Neuron (in vitro differentiated cells): ENCODE measurements around the gene MAG.

Source experiments
- H2AFZ ChIP-seq: one replicate; pipeline ENCODE4 v1.6.1; 2013; ENCODE audit warnings: low read depth, mild to moderate bottlenecking, inconsistent platforms, low read length, moderate library complexity
- H3K27me3 ChIP-seq: one replicate; pipeline ENCODE4 v1.6.1; 2013; ENCODE audit warnings: low read length; ENCODE audit not compliant: insufficient read depth
- H3K36me3 ChIP-seq: one replicate; pipeline ENCODE4 v1.6.1; 2013; ENCODE audit warnings: low read length; ENCODE audit not compliant: insufficient read depth
- H3K4me1 ChIP-seq: one replicate; pipeline ENCODE4 v1.6.1; 2013; ENCODE audit warnings: low read length; ENCODE audit not compliant: insufficient read depth
- H3K4me3 ChIP-seq: 2 replicates; pipeline ENCODE4 v1.5.1; 2013; ENCODE audit warnings: mild to moderate bottlenecking, low read length, moderate library complexity
- H3K9me3 ChIP-seq: one replicate; pipeline ENCODE4 v1.6.1; 2013; ENCODE audit warnings: low read length

MAG gene

GRCh38 chr19:35331551-35332214 is 39.7 kb downstream of the MAG start:
- H3K4me1 ChIP-seq = no peaks in the 10 kb centered on the region
- no peaks in the 10 kb centered on the region for H3K36me3 ChIP-seq
- no peak overlapping the region for H2AFZ ChIP-seq
- peaks cover 3% of the 10 kb centered on the region for H3K27me3 ChIP-seq
- no peak overlapping the region for H3K4me3 ChIP-seq
- H3K9me3 ChIP-seq = no peaks in the 10 kb centered on the region

- Histone ChIP-seq H3K4me3 (no peak overlapping the region), H3K36me3 (no peaks in the 10 kb centered on the region), H3K27me3 (peaks cover 3% of the 10 kb centered on the region), H2AFZ (no peak overlapping the region), H3K4me1 (no peaks in the 10 kb centered on the region), H3K9me3 (no peaks in the 10 kb centered on the region)
These were observed 40.9 kb downstream of the MAG start for GRCh38 chr19:35332817-35333216.

DNA sequence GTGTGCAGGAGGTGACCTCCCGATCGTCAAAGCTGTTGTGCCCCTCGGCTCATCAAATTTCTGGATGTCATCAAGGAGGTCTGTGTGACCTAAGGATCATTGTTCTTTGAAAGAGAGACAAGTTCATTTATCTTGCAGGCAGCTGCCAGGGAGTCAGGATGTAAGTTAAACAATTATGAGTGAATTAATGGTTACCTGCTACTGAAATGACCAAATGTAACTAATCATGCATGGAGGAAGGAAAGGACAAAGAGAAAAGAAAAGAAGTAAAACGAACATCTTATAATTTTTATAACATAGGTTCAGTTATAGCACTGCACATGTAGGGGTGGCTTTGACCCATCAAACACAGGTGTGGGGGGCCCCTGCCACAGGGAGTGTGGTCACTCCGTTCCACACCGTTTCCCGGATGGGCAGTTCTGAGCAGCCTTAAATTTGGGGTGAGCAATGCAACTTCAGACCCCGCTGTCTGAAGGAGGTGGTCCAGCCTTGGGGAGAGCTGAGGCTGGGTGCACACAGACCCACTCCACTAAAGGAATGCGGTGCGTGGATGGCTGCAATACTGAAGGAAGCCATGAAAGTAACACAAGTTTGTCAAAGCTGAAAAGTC is 42.3 kb downstream of the MAG start:
- no peak overlapping the region for H2AFZ ChIP-seq
- H3K9me3 ChIP-seq = no peaks in the 10 kb centered on the region
- peaks cover 3% of the 10 kb centered on the region for H3K27me3 ChIP-seq
- H3K4me1 ChIP-seq = no peaks in the 10 kb centered on the region
- no peaks in the 10 kb centered on the region for H3K36me3 ChIP-seq
- no peak overlapping the region for H3K4me3 ChIP-seq

DNA sequence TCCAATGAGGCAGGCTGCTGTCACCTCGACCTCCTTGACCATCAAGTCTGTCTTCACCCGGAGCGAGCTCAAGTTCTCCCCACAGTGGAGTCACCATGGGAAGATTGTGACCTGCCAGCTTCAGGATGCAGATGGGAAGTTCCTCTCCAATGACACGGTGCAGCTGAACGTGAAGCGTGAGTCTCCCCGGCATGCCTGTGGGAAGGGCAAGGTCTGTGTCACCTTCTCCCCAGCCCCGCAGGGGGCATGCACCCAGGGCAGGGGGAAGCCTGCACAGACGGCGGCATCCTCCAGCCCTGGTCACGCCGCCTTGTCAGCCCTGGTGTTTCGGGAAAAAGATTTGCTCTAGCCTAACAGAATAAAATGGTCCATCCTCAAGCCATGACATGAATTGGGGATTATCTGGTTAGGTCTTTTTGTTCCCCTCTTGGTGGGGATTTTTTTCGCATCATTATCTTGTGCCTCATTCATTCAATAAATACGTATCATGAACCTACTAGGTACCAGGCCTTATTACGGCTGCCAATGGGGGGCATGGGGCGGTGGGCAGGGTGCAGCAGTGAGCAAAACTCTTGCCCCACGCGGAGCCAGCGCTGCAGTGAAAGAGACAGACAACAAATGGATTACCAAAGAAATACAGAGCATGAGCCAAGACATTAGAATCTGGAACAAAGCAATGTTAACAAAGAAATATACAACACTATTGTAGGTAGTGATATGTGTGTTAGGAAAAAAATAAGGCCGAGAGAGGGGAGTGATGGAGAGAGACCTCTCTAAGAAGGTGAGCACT is 44.4 kb downstream of the MAG start:
- H3K36me3 ChIP-seq = no peaks in the 10 kb centered on the region
- no peak overlapping the region for H3K4me3 ChIP-seq
- no peaks in the 10 kb centered on the region for H3K4me1 ChIP-seq
- H2AFZ ChIP-seq = no peak overlapping the region
- H3K27me3 ChIP-seq = no peaks in the 10 kb centered on the region
- H3K9me3 ChIP-seq = no peaks in the 10 kb centered on the region

GRCh38 chr19:35337097-35337983 is 45.4 kb downstream of the MAG start:
- Histone ChIP-seq H3K9me3 (no peaks in the 10 kb centered on the region), H3K27me3 (no peaks in the 10 kb centered on the region), H3K4me1 (no peaks in the 10 kb centered on the region), H3K36me3 (no peaks in the 10 kb centered on the region), H2AFZ (no peak overlapping the region), H3K4me3 (no peak overlapping the region)

DNA sequence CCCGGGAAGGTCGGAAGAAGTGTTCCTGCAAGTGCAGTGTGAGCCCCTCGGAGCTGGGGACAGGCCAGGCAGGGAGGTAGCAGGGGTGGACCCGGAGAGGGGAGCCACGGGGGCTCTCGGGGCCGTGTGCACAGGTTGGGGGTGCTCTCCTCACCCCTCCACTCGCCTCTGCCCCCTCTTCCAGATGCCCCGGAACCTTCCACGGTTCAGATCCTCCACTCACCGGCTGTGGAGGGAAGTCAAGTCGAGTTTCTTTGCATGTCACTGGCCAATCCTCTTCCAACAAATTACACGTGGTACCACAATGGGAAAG is 46.0 kb downstream of the MAG start:
- Histone ChIP-seq H2AFZ (no peak overlapping the region), H3K36me3 (no peaks in the 10 kb centered on the region), H3K4me3 (no peak overlapping the region), H3K4me1 (no peaks in the 10 kb centered on the region), H3K27me3 (no peaks in the 10 kb centered on the region), H3K9me3 (no peaks in the 10 kb centered on the region)

DNA sequence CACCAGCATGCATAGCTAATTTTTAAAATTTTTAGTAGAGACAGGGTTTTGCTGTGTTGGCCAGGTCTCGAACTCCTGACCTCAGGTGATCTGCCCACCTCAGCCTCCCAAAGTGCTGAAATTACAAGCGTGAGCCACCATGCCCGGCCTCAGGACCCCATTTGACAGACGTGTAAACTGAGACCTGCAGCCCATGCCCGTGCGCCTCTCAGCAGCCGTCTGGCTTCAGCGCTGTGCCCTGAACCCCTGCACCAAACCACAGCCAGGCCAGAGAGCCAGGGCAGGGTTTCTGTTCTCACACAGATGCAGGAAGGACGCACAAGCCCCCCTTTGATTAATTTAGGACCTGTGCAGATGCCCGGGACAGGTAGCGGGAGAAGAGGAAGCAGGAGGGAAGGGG is 48.5 kb downstream of the MAG start:
- no peak overlapping the region for H2AFZ ChIP-seq
- H3K4me1 ChIP-seq = no peaks in the 10 kb centered on the region

DNA sequence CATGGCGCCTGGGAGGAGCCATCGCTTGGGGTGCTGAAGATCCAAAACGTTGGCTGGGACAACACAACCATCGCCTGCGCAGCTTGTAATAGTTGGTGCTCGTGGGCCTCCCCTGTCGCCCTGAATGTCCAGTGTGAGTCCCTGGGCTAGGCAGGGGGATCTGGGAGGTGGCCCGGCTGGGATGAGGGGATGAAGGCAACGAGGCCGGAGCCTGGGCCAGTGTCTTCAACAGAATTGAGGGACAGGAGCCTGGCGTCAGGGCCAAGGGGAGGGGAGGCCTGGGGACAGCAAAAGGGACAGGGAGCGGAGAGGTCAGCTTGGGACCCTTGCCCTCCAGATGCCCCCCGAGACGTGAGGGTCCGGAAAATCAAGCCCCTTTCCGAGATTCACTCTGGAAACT is 49.0 kb downstream of the MAG start:
- H3K9me3 ChIP-seq = no peaks in the 10 kb centered on the region
- no peak overlapping the region for H3K4me3 ChIP-seq
- H2AFZ ChIP-seq = no peak overlapping the region
- no peaks in the 10 kb centered on the region for H3K36me3 ChIP-seq
- H3K4me1 ChIP-seq = no peaks in the 10 kb centered on the region
- H3K27me3 ChIP-seq = peaks cover 10% of the 10 kb centered on the region

More for the DNA sequence above, 48.5 kb downstream of the MAG start:
- no peaks in the 10 kb centered on the region for H3K9me3 ChIP-seq
- H3K36me3 ChIP-seq = no peaks in the 10 kb centered on the region
- H3K4me3 ChIP-seq = no peak overlapping the region
- peaks cover 4% of the 10 kb centered on the region for H3K27me3 ChIP-seq

DNA sequence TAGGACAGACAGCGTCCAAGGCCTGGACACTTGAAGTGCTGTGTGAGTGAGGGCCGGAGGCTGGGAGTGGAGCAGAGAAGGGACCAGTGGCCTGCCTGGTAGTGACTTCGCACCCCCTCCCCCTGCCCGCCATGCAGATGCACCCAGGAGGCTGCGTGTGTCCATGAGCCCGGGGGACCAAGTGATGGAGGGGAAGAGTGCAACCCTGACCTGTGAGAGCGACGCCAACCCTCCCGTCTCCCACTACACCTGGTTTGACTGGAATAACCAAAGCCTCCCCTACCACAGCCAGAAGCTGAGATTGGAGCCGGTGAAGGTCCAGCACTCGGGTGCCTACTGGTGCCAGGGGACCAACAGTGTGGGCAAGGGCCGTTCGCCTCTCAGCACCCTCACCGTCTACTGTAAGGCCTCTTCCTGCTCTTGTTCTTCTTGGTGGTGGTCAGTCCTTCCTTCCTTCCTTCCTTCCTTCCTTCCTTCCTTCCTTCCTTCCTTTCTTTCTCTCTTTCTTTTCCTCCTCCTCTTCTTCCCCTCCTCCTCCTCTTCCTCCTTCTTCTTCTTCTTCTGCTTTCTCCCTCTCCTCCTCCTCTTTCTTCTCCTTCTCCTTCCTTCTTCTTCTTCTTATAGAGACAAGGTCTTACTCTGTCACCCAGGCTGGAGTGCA is 49.7 kb downstream of the MAG start:
- Histone ChIP-seq H3K4me1 (no peaks in the 10 kb centered on the region), H3K9me3 (no peaks in the 10 kb centered on the region), H3K4me3 (no peak overlapping the region), H3K27me3 (peaks cover 14% of the 10 kb centered on the region), H3K36me3 (no peaks in the 10 kb centered on the region), H2AFZ (no peak overlapping the region)

DNA sequence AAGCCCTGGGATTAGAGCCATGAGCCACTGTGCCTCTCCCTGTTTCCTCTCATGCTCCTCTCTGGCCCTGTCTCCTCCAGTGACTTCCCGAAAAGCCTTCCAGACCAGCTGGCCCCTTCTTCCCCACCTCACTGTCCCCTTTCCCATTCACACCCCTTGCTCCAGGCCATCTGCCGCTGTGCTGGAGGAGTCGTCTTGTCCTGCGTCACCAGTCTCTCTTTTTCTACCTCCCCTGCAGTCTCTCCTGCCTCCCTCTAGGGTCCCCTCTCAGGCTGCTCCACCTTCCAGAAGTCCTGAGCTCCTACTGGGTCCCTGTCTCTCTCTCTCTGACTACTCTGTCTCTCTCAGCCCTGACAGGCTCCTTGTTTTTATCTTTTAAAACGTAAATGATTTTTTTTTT is 50.5 kb downstream of the MAG start:
- Histone ChIP-seq H3K27me3 (peaks cover 20% of the 10 kb centered on the region), H3K36me3 (no peaks in the 10 kb centered on the region), H3K9me3 (no peaks in the 10 kb centered on the region), H3K4me1 (no peaks in the 10 kb centered on the region), H2AFZ (no peak overlapping the region), H3K4me3 (no peak overlapping the region)

DNA sequence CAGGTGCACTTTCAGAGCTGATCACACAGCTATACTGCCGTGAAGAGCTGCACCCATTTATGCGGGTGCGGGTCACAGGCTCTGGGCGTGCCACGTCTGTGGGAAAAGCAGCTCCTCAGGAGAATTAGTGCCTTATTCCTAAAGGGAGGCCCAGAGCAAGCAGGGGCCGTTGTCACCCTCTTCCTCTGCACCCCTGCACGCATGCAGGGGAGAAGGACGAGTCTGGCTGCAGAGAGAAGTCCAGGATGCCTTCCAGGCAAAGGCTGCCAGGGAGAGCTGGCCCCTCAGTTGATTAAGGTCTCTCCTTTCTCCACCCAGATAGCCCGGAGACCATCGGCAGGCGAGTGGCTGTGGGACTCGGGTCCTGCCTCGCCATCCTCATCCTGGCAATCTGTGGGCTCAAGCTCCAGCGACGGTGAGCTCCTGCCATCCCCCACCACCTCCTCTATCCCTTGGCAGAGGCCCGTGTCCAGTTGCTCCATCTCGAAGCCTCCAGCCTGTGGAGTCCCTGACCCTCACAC is 52.6 kb downstream of the MAG start:
- H3K9me3 ChIP-seq = peaks cover 2% of the 10 kb centered on the region
- H3K36me3 ChIP-seq = no peaks in the 10 kb centered on the region
- no peaks in the 10 kb centered on the region for H3K4me1 ChIP-seq
- H2AFZ ChIP-seq = no peak overlapping the region
- no peak overlapping the region for H3K4me3 ChIP-seq
- peaks cover 33% of the 10 kb centered on the region for H3K27me3 ChIP-seq

- peaks cover 2% of the 10 kb centered on the region for H3K9me3 ChIP-seq
- H3K27me3 ChIP-seq = peaks cover 41% of the 10 kb centered on the region
- no peak overlapping the region for H2AFZ ChIP-seq
- H3K36me3 ChIP-seq = no peaks in the 10 kb centered on the region
- no peaks in the 10 kb centered on the region for H3K4me1 ChIP-seq
- no peak overlapping the region for H3K4me3 ChIP-seq
These were observed 53.7 kb downstream of the MAG start for GRCh38 chr19:35345671-35346111.
